Endothelial cell of umbilical vein (primary cell): ENCODE results near the gene SRGAP1. TPM values are rescaled to one million over a fixed set of nuclear protein-coding genes. Genes with fewer than 3 reads are reported as not detected.

Experiments
- BruUV-seq: library from RNA; stranded (reverse); fragments of 400-500 nt; replicated peaks from 2 replicates; lab custom pipeline; 2021; lab: Mats Ljungman, UMichigan
- CTCF ChIA-PET: fragments of 300-600, 350-600 bp; sonication (Branson Sonifier 250); formaldehyde crosslinking; loops from one replicate; lab custom pipeline; 2021; ENCODE audit warnings: antibody characterized with exemption, inconsistent platforms; lab: Charles Lee
- POLR2A ChIA-PET: fragments of 300-600, 350-600 bp; sonication (Branson Sonifier 250); formaldehyde crosslinking; loops from one replicate; lab custom pipeline; 2021; ENCODE audit warnings: antibody characterized with exemption, inconsistent platforms; lab: Charles Lee
- DNase-seq: peaks from one replicate; pipeline ENCODE4 v3.0.0-alpha.2; 2011; ENCODE audit warnings: low read depth, low spot score
- FAIRE-seq: peaks from 2 replicates; lab custom pipeline; 2011; peaks lifted over from hg19 to GRCh38; lab: Jason Lieb, UNC
- H2AFZ ChIP-seq: 2 replicates; pipeline ENCODE4 v1.6.0; 2012; ENCODE audit warnings: low read depth, low read length, control low read depth, inconsistent platforms
- H3K27ac ChIP-seq: 2 replicates; pipeline ENCODE4 v1.5.1; 2011; ENCODE audit warnings: low read depth, mild to moderate bottlenecking, control low read depth, low read length, moderate library complexity; ENCODE audit not compliant: insufficient read depth
- H3K27me3 ChIP-seq, 2 experiments: 2 replicates each; pipeline versions ENCODE4 v1.6.0 to v1.6.1; 2011; ENCODE audit warnings: low read length in 2 of 2, mixed read lengths in 1 of 2; ENCODE audit not compliant: control insufficient read depth in 2 of 2, insufficient read depth in 2 of 2
- H3K36me3 ChIP-seq, 2 experiments: 2 replicates in 1 of 2; 3 replicates in 1 of 2; pipeline ENCODE4 v1.5.1; 2011; ENCODE audit warnings: low read length in 2 of 2, mild to moderate bottlenecking in 1 of 2, moderate library complexity in 1 of 2; ENCODE audit not compliant: control insufficient read depth in 2 of 2, insufficient read depth in 2 of 2; ENCODE audit errors: extremely low read depth in 1 of 2
- H3K4me1 ChIP-seq: 3 replicates; pipeline ENCODE4 v1.5.1; 2011; ENCODE audit warnings: mild to moderate bottlenecking, low read length; ENCODE audit not compliant: control insufficient read depth, insufficient read depth; ENCODE audit errors: extremely low read depth
- H3K4me2 ChIP-seq: 2 replicates; pipeline ENCODE4 v1.6.1; 2011; ENCODE audit warnings: low read length, control low read depth, mixed read lengths; ENCODE audit not compliant: insufficient read depth
- H3K4me3 ChIP-seq, 3 experiments: fragments of 200-600 bp in 1 of 3; sonication (generic), shearing (Covaris generic) in 1 of 3; replicated peaks in 1 of 3; 2 replicates each; pipeline ENCODE4 v1.5.1; 2011 to 2016; ENCODE audit warnings: control low read depth in 3 of 3, low read length in 3 of 3, mild to moderate bottlenecking in 2 of 3, inconsistent platforms in 1 of 3, low read depth in 1 of 3, moderate library complexity in 1 of 3; ENCODE audit not compliant: insufficient read depth in 1 of 3
- H3K79me2 ChIP-seq: 2 replicates; pipeline ENCODE4 v1.6.0; 2012; ENCODE audit warnings: low read length, inconsistent platforms; ENCODE audit not compliant: control insufficient read depth, insufficient read depth
- H3K9ac ChIP-seq: replicated peaks from 2 replicates; pipeline ENCODE3; 2011; ENCODE audit warnings: low read length, control low read depth; ENCODE audit not compliant: insufficient read depth; ENCODE audit errors: extremely low read depth
- H3K9me1 ChIP-seq: replicated peaks from 3 replicates; pipeline ENCODE4 v1.6.0; 2011; ENCODE audit warnings: mild to moderate bottlenecking, low read length; ENCODE audit not compliant: control insufficient read depth, insufficient read depth; ENCODE audit errors: extremely low read depth
- H3K9me3 ChIP-seq: replicated peaks from 2 replicates; pipeline ENCODE4 v1.5.1; 2012; ENCODE audit warnings: low read length, inconsistent platforms; ENCODE audit not compliant: control insufficient read depth, insufficient read depth
- H4K20me1 ChIP-seq: replicated peaks from 2 replicates; pipeline ENCODE3; 2011; ENCODE audit warnings: mild to moderate bottlenecking, low read length; ENCODE audit not compliant: control insufficient read depth, insufficient read depth; ENCODE audit errors: extremely low read depth
- EZH2 ChIP-seq: IDR thresholded peaks from 2 replicates; pipeline ENCODE4 v1.6.1; 2012; ENCODE audit warnings: borderline replicate concordance, low read depth, mild to moderate bottlenecking, moderate library complexity, low read length, inconsistent platforms; ENCODE audit not compliant: severe bottlenecking
- FOS ChIP-seq: IDR thresholded peaks from 2 replicates; pipeline ENCODE4 v1.6.1; 2011; ENCODE audit warnings: mild to moderate bottlenecking, low read length, moderate library complexity, borderline replicate concordance; ENCODE audit not compliant: insufficient read depth
- GATA2 ChIP-seq: IDR thresholded peaks from 2 replicates; pipeline ENCODE4 v1.7.0; 2011; ENCODE audit warnings: low read depth, mild to moderate bottlenecking, moderate library complexity, mixed read lengths, low read length; ENCODE audit not compliant: insufficient read length, insufficient read depth
- JUN ChIP-seq: IDR thresholded peaks from 2 replicates; pipeline ENCODE4 v1.6.1; 2011; ENCODE audit warnings: borderline replicate concordance, low read depth; ENCODE audit not compliant: insufficient read length, insufficient read depth
- MYC ChIP-seq: IDR thresholded peaks from one replicate; pipeline ENCODE4 v1.6.1; 2011; ENCODE audit warnings: mild to moderate bottlenecking, low read depth, low read length
- POLR2A ChIP-seq: IDR thresholded peaks from 2 replicates; pipeline ENCODE4 v1.6.1; 2012; ENCODE audit warnings: low read depth, mild to moderate bottlenecking, control low read depth, low read length
- POLR2AphosphoS5 ChIP-seq: IDR thresholded peaks from 2 replicates; pipeline ENCODE4 v1.6.1; 2012; ENCODE audit warnings: low read depth, mild to moderate bottlenecking, control low read depth, low read length, moderate library complexity; ENCODE audit not compliant: insufficient read depth
- dilution Hi-C: fragments of 300-500 bp; cut with MboI; formaldehyde crosslinking; loops from one replicate; pipeline ENCODE4 v1.15.0; 2019; ENCODE audit warnings: low sequenced_read_pairs; ENCODE audit not compliant: extremely low pct_ligation_motif_present
- intact Hi-C: fragments of 100-400 bp; cut with micrococcal nuclease; formaldehyde crosslinking; loops from one replicate; pipeline ENCODE4 v1.10.0; 2022
- polyA plus RNA-seq, 4 experiments: library from polyadenylated mRNA; depleted of rRNA in 3 of 4; stranded (reverse) in 3 of 4; unstranded in 1 of 4; fragments of >200 nt; gene quantifications; 2 replicates each; pipeline versions ENCODE4 v1.2.1 to v1.2.3, GENCODE V29; 2011 to 2012; ENCODE audit warnings: missing spikeins in 1 of 4
- total RNA-seq: library from RNA; stranded (reverse); gene quantifications from 2 replicates; pipeline ENCODE4 v1.2.3, GENCODE V29; 2021
- TF ChIP-seq, protein P1 (sequence below), 2 donors: IDR thresholded peaks; 1 replicate in 1 of 2; 2 replicates in 1 of 2; pipeline ENCODE4 v1.5.1; 2011; ENCODE audit warnings: low read length in 2 of 2, mild to moderate bottlenecking in 2 of 2, moderate library complexity in 2 of 2, control low read depth in 1 of 2, inconsistent platforms in 1 of 2, low read depth in 1 of 2; ENCODE audit not compliant: insufficient read depth in 1 of 2; ENCODE audit errors: extremely low read depth in 1 of 2
- TF ChIP-seq, protein P2 (sequence below): IDR thresholded peaks from 2 replicates; pipeline ENCODE4 v1.6.1; 2011; ENCODE audit not compliant: insufficient read depth, insufficient read length

Gene SRGAP1
- total and polyA plus RNA-seq, 2 donors (not counting 3 experiments of a cell fraction or from before 2014, with no cell fraction given): 4.9 to 16.3 TPM

DNA sequence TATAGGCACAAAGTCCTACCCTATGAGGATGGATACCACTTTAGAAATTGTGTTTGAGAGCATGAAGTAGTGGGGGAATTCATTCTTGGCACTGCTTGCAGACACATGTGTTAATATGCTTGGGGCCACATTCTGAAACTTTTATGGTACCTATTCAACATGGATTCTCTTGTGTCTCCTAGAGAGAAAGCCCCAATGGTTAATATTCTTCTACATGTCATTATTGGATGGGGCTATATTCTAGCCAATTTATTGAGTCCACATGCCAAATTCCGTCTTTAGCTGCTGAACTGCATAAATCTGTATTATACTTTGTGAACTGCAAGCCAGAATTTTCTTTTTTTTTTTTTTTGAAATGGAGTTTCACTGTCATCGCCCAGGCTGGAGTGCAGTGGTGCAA, 237.6 kb downstream of the SRGAP1 start:
- FAIRE-seq: no peak
- POLR2A ChIA-PET: no interaction called here

More for the DNA sequence above, 237.6 kb downstream of the SRGAP1 start:
- Histone ChIP-seq H3K4me2 (no peak overlapping the region), H3K9me1 (no peaks in the 10 kb centered on the region), H3K27ac (no peak overlapping the region), H2AFZ (no peak overlapping the region), H3K9me3 (no peaks in the 10 kb centered on the region), H3K9ac (no peak overlapping the region), H3K79me2 (no peaks in the 10 kb centered on the region), H3K4me1 (no peaks in the 10 kb centered on the region), H3K36me3 (no peaks in the 10 kb centered on the region), H3K4me3 (no peak overlapping the region), H3K27me3 (no peaks in the 10 kb centered on the region), H4K20me1 (no peaks in the 10 kb centered on the region)
- no peak for TF ChIP-seq EZH2
- TF ChIP-seq JUN: no peak
- TF ChIP-seq, protein P1, sequence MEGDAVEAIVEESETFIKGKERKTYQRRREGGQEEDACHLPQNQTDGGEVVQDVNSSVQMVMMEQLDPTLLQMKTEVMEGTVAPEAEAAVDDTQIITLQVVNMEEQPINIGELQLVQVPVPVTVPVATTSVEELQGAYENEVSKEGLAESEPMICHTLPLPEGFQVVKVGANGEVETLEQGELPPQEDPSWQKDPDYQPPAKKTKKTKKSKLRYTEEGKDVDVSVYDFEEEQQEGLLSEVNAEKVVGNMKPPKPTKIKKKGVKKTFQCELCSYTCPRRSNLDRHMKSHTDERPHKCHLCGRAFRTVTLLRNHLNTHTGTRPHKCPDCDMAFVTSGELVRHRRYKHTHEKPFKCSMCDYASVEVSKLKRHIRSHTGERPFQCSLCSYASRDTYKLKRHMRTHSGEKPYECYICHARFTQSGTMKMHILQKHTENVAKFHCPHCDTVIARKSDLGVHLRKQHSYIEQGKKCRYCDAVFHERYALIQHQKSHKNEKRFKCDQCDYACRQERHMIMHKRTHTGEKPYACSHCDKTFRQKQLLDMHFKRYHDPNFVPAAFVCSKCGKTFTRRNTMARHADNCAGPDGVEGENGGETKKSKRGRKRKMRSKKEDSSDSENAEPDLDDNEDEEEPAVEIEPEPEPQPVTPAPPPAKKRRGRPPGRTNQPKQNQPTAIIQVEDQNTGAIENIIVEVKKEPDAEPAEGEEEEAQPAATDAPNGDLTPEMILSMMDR (IDR thresholded peaks at IDR 0.05; ENCODE audit: extremely low read depth in 1 of 2, insufficient read depth in 1 of 2, low read depth in 1 of 2, low read length in 2 of 2): no peak
- no peak for TF ChIP-seq GATA2
- TF ChIP-seq, protein P2, sequence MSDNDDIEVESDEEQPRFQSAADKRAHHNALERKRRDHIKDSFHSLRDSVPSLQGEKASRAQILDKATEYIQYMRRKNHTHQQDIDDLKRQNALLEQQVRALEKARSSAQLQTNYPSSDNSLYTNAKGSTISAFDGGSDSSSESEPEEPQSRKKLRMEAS: no peak
- no peak for TF ChIP-seq FOS
- TF ChIP-seq POLR2AphosphoS5: no peak
- no peak for TF ChIP-seq POLR2A
- TF ChIP-seq MYC: no peak
- no TSS peak for BruUV-seq
- dilution Hi-C loops (no loop called here), intact Hi-C loops (no loop called here)
- CTCF ChIA-PET: no interaction called here
- no peak for DNase-seq
